HG03457 (cell line): ENCODE results near the gene RHBDD2.

Experiments
- ATAC-seq: cut with Tn5 transposase; IDR thresholded peaks from one replicate; pipeline ENCODE4 v1.9.1; 2021; ENCODE audit warnings: moderate number of reproducible peaks; ENCODE audit not compliant: unreplicated experiment

RHBDD2 gene

DNA sequence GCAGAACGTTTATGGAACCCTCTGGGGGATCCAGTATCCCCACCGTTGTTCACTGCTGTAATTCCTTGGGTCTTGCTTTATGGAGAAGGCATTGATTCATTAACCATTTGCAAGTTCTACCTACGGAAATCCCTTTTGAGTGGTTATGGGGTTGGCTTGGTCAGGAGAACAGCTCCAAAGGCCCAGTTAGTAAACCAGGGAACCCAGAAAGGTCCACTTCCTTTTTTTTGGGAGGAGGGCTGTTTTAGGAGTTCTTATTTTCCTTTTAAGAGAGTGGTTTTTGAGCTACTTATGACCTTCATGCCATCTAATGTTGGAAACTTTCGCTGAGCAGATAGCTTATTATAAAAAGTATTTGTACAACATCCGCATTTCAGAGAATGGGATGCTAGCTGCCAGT, 37.4 kb downstream of the RHBDD2 start:
- ATAC-seq: no peak

DNA sequence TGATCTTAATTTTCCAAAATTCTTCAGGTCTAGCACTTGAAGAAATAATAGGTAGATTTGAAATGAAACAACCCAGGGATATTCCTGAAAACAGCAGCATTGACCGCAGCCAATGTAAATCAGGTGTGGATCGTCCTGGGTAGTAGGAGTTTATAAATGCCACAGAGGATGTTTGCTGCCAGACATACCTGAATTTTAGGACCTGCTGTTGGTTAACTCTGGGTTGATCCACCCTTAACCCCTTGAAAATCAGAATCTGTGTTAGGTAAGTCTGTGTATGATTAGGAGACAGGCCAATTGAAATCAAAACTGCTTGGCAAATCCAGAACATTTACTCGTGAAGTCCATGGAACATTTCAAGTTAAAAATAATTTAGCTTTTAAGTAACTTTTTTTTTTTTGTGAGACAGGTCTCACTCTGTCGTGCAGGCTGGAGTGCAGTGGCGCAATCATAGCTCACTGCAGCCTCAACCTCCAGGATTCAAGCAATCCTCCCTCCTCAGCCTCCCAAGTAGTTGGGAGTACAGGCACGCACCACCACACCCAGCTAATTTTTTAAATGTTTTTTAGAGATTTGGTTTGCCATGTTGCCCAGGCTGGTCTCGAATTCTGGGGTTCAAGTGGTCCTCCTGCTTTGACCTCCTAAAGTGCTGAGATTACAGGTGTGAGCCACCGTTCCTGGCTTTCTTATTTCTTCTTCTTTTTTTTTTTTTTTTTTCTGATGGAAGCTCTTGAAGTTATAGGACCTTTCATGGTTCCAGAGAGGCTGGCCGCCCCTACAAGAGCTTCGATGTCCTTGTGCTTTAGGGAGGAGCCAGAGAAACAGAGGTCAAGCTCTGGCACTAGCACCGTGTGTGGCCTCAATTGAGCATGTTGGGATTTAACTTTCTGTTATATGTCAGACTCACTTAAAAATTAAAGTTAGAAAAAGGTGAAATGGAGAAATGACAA, 38.1 kb downstream of the RHBDD2 start:
- no peak for ATAC-seq

DNA sequence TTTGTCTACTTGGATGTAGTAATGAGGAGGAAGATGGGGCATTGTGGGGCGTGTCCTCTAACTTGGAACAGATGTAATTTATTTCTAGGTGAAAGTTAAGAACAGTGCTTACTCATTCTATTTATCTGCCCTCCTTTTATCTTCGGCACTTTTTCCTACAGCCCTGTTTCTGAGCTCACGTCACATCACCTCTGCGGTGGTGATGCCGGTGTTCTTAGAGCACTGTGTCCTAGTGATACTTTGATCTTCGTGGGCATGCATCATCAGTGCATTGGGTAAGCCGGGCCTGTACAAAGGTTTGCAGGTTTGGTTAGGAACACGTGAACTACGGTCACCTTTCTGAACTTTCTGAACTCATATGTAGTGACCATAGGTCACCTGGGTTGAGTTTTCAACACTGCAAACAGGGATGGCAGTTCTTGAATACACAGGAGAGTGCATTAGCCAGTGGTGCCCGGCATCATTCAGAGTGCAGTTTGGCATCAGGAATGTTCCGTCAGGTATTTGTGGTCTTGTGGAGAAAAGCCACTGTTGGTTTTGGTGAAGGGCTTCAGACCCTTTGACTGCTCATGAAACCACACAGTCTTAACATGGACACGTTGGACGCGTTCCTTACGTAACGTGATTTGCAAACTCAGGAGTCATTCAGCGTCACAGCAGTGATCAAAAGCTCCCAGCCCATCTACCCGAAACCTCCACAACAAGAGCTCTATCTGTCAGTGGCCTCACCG, 41.8 kb downstream of the RHBDD2 start:
- ATAC-seq: no peak

DNA sequence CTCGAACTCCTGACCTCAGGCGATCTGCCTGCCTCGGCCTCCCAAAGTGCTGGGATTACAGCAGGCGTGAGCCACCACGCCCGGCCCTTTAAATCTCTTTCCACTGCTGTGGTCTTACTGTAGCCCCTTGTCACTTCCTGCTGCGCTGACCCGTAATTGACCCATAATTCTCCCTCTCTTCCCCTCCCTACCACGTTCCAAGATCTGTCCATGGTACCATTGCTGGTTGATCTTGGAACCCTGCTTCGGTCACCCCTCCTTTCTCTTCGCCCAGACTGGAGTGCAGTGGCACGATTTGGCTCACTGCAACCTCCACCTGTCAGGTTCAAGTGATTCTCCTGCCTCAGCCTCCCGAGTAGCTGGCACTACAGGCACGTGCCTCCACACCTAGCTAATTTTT, 42.6 kb downstream of the RHBDD2 start:
- no peak for ATAC-seq

DNA sequence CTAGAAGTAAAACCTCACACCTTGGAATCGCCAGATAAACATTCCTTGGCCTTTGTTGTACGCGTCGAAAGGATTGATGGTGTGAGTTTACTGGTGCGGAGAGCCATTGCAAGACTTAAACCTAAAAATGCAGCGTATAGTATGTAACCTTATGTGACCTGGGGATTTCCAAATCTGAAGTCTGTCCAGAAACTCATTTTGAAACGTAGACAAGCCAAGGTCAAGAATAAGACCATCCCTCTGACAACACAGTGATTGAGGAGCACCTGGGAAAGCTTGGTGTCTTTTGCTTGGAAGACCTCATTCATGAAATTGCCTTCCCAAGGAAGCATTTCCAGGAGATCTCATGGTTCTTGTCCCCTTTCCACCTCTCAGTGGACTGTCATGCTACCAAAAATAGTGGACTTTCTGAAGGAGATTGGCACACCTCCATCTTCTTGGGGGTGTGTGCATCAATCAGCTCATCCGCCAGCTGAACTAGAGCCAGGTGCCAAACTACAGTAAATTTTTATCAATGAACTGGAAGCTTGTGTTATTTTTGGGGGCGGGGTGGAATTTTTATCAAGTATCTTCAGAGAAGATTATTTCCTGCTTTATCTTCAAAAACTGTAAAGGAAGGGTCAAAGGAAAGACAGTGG, 44.3 kb downstream of the RHBDD2 start:
- no peak for ATAC-seq

DNA sequence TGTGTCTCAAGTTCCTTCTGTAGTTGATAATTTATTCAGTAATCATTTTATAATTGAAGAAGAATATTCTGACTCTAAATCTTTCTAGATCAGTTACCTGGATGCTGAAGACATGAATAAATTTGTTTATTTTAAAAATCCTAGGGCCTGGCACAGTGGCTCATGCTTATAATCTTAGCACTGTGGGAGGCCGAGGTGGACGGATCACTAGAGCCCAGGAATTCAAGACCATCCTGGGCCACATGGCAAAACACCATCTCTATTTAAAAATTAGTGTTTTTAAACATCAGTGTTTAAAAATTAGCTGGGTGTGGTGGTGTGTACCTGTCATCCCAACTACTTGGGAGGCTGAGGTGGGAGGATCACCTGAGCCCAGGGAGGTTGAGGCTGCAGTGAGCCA, 45.4 kb downstream of the RHBDD2 start:
- no peak for ATAC-seq

DNA sequence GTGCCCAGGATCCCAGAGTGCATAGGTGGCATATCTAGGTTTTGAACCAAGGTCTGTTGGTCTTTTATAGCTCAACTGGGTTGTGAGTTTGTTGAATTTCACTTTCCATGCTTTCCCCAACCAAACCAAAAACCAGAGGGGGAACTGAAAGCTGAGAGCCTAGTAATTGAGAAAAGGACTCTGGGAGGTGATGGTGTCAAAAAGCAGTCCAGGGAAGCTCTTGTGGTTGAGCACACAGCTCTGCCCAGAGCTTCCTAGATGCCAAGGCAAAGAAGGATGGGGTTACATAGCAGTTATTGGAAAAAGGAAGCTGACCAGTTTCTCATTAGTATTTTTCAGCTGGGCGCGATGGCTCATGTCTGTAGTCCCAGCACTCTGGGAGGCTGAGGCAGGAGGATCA, 46.1 kb downstream of the RHBDD2 start:
- ATAC-seq: no peak

DNA sequence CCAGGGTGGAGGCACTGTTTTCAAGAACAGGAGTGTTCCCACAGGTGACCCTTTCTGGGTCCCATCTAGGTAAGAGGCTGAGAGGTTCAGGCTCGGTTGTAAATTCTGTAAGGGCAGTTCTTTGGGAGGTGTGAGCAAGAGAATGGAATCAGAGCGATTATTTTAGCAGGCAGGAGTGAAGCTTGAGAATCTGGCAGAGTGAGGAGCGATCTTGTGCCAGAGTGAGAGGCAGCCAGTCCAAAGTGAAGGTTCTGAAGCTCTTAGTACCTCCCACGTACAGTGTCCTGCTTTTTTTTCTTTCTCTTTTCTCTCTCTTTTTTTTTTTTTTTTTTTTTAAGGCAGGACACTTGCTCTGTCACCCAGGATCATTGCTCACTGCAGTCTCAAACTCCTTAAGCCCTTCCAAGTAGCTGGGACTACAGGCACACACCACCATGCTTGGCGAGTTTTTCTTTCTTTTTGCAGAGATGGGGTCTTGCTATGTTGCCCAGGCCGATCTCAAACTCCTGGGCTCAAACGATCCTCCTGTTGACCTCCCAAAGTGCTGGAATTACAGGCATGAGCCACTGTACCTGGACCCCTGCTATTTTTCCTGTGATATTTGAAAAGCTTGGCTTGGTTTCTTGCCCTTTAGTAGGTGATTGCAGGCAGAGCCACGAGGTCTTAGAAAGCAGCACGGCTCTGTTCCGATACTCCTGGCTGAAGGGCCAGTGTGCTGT, 47.0 kb downstream of the RHBDD2 start:
- no peak for ATAC-seq

DNA sequence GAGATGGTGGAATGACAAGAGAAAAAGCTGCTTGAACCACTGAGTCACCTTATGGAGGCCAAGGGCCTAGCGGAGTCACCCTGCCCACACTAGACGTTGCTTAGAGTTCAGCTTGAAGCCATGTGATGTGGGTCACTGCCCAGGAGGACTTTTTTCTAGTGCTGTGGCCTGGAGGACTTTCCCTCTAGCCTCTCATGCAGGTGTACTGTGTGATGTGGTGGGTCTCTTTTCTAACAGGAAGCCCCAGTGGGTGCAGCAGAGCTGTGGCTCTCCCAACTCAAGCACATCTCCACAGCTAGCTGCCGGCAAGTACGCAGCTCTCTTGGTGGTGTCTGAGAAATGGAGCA, 49.7 kb downstream of the RHBDD2 start:
- no peak for ATAC-seq

DNA sequence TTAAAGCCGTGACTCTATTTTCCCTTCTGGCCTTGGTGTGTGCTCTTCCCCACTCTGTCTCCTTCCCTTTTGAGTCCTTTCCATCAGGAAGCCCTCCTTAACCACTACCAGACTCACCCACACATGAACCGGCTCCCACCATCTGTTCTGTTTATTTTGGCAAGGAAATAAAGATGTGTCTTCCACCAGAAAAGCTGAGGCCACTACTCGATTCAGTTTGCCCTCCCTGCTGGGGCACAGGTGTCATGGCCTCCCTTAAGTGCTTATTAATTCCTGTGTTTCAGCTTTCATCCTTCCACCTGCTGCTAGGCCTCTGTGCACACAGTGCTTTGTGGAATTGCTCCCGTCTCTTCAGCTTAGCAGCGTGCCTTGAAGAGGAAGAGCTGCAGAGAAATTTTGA, 52.8 kb downstream of the RHBDD2 start:
- no peak for ATAC-seq

DNA sequence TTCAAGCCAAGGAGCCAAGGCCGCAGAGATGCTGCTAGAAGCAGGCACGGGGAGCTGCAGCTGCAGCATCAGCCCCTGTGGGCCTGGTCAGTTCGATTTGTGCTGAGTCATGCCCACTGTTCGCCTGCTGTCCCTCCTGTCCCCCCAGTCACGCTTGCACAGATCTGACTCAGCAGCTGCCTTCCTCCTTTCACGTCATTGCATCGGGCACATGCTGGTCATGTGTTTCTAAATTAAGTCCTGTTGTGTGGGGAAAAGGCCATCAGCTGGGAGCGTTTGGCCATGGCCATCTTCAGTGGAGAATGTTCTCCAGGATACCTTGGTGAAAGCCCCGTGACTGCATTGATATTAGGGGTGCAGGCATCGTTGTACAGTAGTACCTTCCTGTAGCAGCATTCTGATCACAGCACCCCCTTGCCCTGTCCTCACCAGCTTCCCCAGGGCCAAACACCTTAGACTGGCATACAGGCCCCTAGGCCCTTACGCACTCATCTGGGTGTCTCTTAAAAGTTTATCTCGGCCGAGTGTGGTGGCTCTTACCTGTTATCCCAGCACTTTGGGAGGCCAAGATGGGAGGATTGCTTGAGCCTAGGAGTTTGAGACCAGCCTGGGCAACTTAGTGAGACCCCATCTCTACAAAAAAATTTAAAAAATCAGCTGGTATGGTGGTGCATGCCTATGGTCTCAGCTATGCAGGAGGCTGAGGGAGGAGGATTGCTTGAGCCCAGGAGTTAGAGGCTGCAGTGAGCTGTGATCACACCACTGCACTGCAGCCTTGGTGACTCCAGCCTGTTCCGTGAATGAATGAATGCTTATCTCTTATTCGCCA, 59.3 kb downstream of the RHBDD2 start:
- no peak for ATAC-seq
